CD1c-positive myeloid dendritic cell (primary cell): ENCODE results near the gene TMEM184A.
"Not testable (repeated sequence)": the region's sequence is repeated elsewhere in the genome, so short reads cannot be mapped to it uniquely, and the experiment has no call there.

Source experiments
- DNase-seq: peaks from one replicate; pipeline ENCODE4 v3.0.0-alpha.2; 2016; ENCODE audit errors: extremely low spot score

TMEM184A gene

DNA sequence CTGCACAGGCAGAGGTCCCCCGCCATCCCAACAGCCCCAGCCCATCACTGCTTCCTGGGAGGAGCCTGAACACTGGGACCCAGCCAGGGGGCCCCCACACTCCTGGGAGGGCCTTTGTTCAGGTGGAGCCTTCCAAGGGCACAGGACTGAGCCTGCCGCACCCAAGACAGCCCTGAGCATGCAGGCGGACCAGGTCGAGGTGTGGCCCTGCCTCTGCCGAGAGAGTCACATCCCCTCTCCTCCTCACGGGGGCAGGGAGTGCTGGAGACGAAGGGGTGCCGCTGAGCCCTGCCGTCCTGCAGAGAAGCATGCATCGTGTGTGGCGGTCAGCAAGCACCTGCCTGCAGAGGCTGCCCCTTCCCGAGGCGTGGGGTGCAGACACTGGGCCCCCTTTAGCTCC, 32.8 kb downstream of the TMEM184A start:
- DNase-seq = no peak

- no peak for DNase-seq
Measured at GRCh38 chr7:1521456-1521855, 34.5 kb downstream of the TMEM184A start.

- peak; percentile 51 for DNase-seq
Measured at GRCh38 chr7:1520539-1521234, 35.3 kb downstream of the TMEM184A start.

DNA sequence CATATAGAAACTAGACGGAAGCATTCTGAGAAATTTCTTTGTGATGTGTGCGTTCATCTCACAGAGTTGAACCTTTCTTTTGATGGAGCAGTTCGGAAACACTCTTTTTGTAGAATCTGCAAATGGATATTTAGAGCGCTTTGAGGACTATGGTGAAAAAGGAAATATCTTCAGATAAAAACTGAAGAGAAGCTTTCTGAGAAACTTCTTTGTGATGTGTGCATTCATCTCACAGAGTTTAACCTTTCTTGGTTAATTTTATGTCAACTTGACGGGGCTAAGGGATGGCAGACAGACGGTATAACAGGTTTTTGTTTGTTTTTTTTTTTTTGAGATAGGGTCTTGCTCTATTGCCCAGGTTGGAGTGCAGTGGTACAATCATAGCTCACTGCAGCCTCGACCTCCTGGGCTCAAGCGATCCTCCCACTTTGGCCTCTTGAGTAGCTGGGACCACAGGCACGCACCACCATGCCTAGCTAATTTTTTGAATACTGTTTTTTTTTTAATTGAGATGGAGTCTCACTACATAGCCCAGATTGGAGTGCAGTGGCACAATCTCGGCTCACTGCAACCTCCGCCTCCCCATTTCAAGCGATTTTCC, 36.6 kb downstream of the TMEM184A start:
- DNase-seq = not testable (repeated sequence)

DNA sequence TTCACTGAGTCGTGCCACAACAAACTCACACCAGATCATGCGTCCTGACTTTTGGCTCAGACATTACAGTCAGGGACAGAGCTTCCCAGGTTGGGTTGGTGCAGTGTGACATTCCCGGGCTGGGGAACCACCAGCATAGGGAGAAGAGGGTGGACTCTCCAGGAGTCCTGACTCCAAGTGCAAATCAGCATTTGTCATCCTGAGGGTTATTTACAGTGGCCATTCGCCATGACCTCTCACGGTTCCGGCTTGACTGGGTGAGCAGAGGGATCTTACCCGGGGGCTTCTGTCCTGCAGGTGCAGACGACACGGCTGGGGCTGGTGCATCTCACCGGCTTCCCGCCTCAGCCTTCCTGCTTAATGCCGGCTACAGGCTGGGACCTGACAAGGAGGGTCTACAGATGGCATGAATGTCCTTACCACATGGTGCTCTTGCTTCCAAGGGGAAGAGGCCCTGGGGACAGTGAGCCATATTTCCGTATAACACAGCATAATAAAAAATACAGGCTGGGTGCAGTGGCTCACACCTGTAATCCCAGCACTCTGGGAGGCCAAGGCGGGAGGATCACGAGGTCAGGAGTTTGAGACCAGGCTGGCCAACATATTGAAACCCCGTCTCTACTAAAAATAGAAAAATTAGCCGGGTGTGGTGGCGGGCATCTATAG, 39.3 kb downstream of the TMEM184A start:
- no peak for DNase-seq

- DNase-seq = not testable (repeated sequence)
Measured at GRCh38 chr7:1515509-1515967, 40.5 kb downstream of the TMEM184A start.

- DNase-seq = no peak
Measured at GRCh38 chr7:1514995-1515401, 41.0 kb downstream of the TMEM184A start.

- DNase-seq = no peak
Measured at GRCh38 chr7:1514407-1514806, 41.6 kb downstream of the TMEM184A start.

DNA sequence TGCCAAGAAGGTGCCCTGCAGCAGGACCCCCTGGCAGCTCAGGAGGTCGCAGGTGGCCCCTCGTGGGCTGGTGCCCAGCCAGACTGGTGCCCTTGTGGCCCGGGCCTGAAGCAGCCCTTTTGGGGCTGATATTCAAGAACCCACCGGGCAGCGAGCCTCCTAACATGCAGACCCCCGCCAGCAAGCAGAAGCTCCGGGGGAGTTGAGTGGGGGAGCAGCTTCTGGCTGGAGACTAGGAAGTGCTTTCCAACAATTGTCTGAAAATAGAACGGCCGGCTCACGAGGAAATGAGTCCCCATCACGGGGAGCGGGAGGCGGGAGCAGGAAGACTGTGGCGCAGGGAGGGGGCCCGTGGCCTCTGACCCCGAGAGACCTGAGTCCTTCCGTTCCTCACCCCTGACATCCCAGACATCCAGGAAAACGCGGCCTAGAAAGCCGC, 42.3 kb downstream of the TMEM184A start:
- DNase-seq = peak; percentile 82

- peak; percentile 95 for DNase-seq
Measured at GRCh38 chr7:1512781-1513656, 43.0 kb downstream of the TMEM184A start.

DNA sequence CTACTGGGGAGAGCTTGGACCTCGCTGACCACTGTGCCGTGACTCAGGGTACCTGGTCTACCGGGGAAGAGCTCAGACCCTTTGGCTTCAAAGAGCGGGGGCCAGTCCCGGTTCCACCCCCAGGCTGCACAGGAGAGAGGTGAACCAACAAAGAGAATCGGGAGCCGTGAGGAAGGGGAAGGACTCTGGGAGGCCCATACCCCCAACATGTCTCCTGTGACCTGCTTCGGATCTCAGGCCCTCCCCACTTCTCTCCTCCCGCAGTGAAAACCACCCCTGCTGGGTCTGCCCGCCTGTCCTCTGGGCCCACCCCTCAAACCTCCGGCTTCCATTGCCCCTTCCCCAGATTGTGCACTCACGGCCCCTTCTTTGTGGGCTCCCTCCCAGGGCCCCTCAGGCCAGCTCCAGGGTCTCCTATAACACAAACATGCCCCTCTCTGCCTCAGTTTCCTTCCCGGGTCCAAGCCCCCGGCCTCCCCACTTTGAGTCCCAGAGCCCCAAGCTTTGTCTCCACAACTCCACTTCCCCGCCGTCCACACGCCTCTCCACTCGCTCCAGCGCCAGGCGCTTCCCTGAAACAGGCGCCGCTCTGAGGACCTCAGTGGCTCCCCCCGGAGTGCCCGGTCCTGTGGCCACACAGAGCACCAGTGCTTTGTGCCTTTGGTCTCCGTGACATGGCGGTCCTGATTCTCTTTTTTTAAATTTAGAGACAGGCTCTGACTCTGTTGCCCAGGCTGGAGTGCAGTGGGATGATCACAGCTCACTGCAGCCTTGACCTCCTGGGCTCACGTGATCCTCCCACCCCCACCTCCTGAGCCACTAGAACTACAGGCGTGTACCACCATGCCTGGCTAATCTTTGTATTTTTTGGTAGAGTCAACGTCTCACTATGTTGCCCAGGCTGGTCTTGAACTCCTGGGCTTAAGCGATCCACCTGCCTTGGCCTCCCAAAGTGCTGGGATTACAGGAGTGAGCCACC, 44.3 kb downstream of the TMEM184A start:
- no peak for DNase-seq

- DNase-seq = no peak
Measured at GRCh38 chr7:1510780-1511154, 45.2 kb downstream of the TMEM184A start.

DNA sequence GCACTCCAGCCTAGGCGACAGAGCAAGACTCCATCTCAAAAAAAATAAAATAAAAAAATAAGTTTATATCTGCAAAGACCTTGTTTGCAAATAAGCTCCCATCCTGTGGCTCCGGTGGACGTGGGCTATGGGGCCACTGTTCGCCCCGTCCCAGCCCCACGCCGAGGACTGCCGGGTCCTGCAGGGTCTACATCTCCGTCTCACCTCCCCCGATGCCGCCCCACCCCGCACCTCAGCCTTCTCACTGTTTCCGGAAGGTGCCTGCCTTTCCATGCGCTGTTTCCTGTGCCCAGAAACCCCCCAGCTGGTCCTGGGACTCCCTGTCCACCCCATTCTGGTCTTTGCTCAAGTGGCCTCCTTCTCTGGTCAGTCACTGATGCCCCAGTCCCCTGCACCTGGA, 46.8 kb downstream of the TMEM184A start:
- DNase-seq = no peak

DNA sequence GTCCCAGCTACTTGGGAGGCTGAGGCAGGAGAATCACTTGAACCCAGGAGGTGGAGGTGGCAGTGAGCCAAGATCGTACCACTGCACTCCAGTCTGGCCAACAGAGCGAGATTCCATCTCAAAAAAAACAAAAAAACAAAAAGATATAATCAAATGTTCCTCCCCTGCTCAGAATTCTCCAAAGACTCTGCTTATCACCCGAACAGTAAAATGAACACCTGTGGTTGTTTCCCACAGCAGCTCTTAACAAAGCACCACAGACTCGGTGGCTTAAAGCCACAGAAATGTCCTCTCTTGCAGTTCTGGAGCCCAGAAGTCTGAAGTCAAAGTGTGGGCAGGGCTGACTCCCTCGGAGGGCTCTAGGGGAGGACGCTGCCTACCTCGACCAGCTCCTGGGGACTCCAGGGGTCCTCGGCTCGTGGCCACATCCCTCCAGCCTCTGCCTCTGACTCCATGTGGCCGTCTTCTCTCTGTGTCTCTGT, 47.7 kb downstream of the TMEM184A start:
- DNase-seq = no peak

GRCh38 chr7:1505731-1506550, 50.1 kb downstream of the TMEM184A start:
- DNase-seq = peak; percentile 22

DNA sequence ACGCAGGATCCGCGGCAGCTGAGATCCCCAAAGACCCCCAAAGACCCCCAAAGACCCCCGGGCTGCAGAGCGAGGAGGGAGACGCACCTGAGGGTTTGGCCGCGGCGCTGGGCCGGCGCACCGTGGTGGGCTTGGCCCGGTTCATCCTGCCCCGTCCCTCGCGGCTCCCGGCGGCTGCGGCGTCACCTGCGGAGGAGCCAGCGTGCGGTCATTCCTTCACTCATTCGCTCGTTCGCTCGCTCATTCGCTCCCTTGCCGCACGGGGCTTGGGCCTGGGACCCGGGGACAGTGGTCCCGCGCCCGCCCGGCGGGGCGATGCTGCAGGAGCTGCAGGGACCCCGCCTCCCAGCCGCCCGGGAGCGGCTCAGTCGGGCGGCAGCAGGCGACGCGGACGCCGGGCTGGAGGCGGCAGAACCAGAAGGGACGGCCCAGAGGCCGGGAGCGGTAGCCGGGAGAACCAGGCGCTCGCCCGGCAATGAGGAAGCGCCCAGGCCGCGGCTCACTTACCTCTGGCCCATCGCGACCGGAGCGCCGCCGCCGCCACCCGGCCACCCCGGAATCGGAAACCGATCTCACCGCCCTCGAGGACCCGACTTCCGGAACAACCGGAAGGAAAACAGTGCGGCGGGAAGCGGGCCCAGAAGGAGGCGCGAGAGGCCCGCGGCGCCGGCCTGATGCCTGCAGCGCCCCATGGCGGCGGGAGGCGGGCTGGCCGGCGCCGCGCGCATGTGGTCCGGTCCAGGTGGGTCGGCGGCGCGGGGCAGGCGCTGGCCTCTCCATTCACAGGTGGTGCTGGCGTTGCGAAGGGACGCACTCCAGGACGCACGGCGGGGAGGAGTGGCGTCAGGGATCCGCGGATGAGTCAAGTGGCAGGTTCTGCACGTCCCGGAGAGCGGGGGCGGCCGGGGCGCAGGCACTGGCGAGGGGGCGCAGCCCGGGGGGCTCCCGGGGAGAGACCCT, 51.9 kb downstream of the TMEM184A start, which contains the start of gene INTS1:
INTS1 (minus strand) TSS at position 574 of the 960 bp plus-strand sequence; CDS start at position 145, 429 bp downstream.
- DNase-seq = peak; percentile 96

DNA sequence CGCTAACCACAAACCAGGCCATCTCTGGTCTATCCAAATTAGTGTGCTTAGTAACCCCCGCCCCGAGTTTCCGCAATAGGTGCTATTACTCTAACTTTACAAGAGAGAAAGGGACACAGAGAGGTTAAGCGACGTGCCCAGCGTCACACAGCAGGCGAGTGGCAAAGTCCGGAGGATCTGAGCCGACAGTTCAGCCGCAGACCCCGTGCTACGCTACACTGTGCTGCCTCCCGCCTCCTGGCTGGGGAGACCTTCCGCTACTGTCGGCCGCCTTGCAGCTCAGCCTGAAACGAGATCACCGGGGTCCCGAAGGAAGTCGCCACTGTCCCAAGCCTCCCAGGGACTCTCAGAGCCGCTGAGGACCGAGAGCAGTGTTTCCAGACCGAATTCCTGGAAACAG, 52.6 kb downstream of the TMEM184A start:
- DNase-seq = no peak

GRCh38 chr7:1502845-1503244, 53.2 kb downstream of the TMEM184A start:
- DNase-seq = no peak
